GM12873 (cell line): ENCODE measurements around the gene PAMR1.

Experiments
- CTCF ChIP-seq: IDR thresholded peaks from 2 replicates; pipeline ENCODE4 v1.5.1; 2012; ENCODE audit warnings: low read depth, mild to moderate bottlenecking, moderate library complexity, low read length, control low read depth; ENCODE audit not compliant: insufficient read depth; ENCODE audit errors: missing control alignments

Gene PAMR1

GRCh38 chr11:35540526-35540925 is 15.1 kb upstream of the PAMR1 start:
- TF ChIP-seq CTCF: no peak

- TF ChIP-seq CTCF: no peak
These were observed 14.4 kb upstream of the PAMR1 start for GRCh38 chr11:35539781-35540281.

GRCh38 chr11:35539256-35539655 is 13.8 kb upstream of the PAMR1 start:
- TF ChIP-seq CTCF: no peak

- TF ChIP-seq CTCF: no peak
These were observed 11.1 kb upstream of the PAMR1 start for GRCh38 chr11:35536470-35536869.

- TF ChIP-seq CTCF: no peak
These were observed 5.8 kb upstream of the PAMR1 start for GRCh38 chr11:35531246-35531645.

- TF ChIP-seq CTCF: no peak
These were observed 4.6 kb upstream of the PAMR1 start for GRCh38 chr11:35529971-35530495.

GRCh38 chr11:35526370-35526792 is 965 bp upstream of the PAMR1 start:
- TF ChIP-seq CTCF: no peak

- TF ChIP-seq CTCF: no peak
These were observed 636 bp downstream of the PAMR1 start for GRCh38 chr11:35524780-35525179.
